Astrocyte of the cerebellum (primary cell): ENCODE results near the gene SMIM22.

Experiments used
- DNase-seq: peaks from one replicate; pipeline ENCODE4 v3.0.0-alpha.2; 2011; ENCODE audit warnings: low read depth
- H3K4me3 ChIP-seq: 2 replicates; pipeline ENCODE4 v1.5.1; 2011; ENCODE audit warnings: mild to moderate bottlenecking, low read depth, low read length, moderate library complexity
- in situ Hi-C: cut with HindIII; loops from 2 replicates; pipeline ENCODE4 v1.10.0; 2017; ENCODE audit warnings: low sequenced_read_pairs
- TF ChIP-seq, protein P1 (sequence below): IDR thresholded peaks from 2 replicates; pipeline ENCODE4 v1.5.1; 2012; ENCODE audit warnings: low read length, low read depth, moderate library complexity, mild to moderate bottlenecking; ENCODE audit errors: missing control alignments

The SMIM22 gene

DNA sequence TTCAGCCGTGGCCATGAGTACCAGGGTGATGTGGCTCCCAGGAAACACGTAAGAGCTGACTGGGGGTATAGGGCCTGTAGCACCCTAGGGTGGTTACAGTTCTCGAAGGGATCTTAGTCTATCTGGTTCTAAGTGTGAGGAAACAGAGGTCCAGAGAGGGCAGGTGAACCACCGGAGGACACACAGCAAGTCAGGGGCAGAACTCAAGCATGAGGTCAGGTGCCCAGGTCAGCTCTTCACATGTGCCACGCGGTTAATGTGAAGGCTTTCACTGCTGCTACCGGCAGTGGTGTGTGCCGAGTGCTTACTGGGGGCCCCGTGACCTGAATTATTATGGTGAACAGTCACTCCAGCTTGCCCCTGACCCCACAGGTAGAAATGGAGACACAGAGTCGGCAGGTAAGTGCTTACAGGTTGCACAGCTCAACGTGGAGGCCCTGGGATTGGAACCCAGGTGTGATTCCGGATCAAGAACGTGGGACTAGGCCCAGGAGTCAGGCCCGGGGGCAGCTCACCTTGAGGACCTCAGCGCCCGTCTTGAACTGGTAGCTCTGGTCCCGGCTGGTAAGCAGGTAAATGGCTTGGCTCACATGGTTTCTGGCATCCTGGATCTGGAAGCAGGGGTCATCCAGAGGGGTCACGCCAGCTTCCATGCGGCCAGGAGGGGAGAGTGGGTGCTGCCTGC is 4.1 kb downstream of the SMIM22 start:
- no peak overlapping the region for H3K4me3 ChIP-seq
- in situ Hi-C loops = no loop called here
- TF ChIP-seq, protein P1, sequence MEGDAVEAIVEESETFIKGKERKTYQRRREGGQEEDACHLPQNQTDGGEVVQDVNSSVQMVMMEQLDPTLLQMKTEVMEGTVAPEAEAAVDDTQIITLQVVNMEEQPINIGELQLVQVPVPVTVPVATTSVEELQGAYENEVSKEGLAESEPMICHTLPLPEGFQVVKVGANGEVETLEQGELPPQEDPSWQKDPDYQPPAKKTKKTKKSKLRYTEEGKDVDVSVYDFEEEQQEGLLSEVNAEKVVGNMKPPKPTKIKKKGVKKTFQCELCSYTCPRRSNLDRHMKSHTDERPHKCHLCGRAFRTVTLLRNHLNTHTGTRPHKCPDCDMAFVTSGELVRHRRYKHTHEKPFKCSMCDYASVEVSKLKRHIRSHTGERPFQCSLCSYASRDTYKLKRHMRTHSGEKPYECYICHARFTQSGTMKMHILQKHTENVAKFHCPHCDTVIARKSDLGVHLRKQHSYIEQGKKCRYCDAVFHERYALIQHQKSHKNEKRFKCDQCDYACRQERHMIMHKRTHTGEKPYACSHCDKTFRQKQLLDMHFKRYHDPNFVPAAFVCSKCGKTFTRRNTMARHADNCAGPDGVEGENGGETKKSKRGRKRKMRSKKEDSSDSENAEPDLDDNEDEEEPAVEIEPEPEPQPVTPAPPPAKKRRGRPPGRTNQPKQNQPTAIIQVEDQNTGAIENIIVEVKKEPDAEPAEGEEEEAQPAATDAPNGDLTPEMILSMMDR = no peak
- no peak for DNase-seq

DNA sequence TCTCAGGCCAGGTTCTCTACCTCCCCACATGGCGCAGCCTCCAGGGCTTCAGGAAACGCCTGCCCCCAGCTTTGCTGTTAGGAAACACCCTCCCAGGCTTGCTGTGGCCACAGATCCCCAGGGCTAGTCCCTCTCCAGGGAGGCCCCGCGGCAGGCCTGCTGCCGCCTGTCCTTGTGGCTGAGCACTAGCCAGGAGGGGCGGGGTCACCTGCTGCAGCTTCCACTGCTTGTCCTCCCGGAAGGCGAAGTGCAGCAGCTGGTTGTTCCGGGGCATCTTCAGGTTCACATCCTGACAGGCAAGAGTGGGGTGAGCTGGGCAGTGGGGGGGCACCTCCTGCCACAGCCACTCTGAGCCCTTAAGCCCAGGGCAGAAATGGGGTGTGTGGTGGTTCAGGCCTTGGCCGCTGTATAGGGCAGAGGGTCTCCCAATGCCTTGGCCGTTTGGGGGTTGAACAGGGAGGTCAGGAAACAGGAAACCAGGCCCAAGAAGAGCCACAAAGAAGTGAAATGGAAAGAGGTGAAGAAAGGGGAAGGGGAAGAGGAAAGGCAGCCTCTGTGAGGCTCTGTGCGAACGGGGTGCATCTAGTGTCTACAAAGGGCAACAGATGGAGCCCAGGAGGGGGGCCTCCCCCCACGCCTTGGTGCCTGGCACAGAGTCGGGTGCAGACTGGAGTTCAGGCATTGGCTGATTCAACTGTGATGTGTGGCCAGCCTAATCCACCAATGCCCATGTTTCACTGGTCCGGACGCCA is 5.3 kb downstream of the SMIM22 start:
- H3K4me3 ChIP-seq = no peak overlapping the region
- TF ChIP-seq, protein P1 = no peak
- in situ Hi-C loops = no loop called here

DNA sequence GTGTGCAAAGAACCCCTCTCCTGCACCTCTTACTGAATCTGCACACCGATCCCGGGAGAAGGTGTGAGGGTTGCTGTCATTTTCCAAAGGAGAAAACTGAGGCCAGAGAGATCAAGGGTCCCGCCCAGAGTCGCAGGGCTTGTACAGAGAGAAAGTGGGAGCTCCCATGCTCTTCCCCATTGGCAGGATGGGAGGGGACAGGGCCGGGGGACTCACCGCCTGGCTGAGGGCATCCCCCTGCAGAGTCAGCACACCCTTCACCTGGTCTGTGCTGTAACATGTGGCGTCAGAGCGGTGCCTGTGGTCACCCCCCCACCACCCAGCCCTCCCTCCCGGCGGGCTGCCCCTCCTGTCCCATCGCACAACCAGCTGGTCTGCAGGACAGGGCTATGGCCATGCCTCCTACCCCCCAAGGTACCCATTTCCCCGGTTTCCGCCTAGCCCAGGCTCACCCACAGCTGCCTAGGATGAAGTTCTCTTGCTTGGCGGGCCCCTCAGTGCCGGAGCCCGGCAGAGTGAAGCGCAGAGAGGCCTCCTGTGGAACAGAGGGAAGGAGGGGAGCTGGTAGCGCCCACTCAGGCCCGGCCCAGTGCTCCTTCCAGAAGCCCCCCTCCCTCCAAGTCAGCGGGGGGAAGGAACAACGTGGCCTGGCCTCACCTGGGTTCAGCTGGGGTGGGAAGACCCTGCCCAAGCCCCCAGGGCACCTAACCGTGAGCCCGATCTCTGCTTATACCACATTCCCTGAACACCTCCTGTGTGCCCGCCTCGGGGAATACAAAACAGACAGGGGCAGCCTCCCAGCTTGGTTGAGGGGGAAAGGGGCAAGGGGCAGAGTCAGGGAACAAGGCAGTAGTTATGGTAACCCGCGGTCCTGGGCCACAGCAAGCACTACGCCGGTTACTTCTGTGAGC is 6.1 kb downstream of the SMIM22 start:
- H3K4me3 ChIP-seq = peak overlapping the region; percentile 68
- DNase-seq = no peak
- in situ Hi-C loops = no loop called here
- TF ChIP-seq, protein P1 = no peak

More for the DNA sequence above, 5.3 kb downstream of the SMIM22 start:
- no peak for DNase-seq

DNA sequence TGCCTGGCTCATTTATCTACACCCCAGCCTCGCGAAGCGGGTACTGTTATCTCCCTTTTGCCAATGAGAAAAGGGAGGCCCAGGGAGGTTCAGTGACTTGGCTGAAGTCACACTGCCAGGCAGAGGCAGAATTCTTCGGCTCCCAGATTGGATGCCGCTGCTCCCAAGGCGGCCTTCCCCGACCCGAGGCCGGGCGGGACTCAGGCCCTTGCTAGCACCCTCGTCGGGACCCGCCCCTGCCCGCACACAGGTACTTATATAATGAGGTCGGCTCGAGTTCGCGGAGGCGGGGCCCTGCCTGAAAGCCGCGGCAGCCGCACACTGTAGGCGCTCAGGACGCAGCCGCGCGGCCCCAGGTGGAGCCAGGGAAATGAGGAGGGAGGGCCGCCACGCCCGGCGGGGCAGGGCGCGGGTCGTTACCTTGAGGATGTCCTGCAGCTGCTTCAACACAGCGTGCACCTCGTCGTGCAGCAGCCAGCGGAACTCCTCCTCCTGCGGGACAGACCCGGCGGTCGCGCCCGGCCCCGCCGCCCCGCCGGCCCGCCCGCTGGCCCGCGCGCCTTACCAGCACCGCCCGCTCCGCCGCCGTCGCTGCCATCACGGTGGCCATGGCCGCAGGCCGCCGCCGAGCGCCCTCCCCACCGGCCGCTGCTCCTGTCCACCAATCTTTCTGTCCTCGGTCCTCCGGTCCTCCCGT is 6.9 kb downstream of the SMIM22 start, which contains the start of gene ROGDI:
TSS of gene ROGDI (minus strand) at position 672 of the 697 bp plus-strand sequence. CDS start at position 610, 62 bp downstream.
- TF ChIP-seq, protein P1 = no peak
- DNase-seq = peak; percentile 1
- in situ Hi-C loops = no loop called here
- peak within 1 kb of the TSS; percentile 68 for H3K4me3 ChIP-seq

DNA sequence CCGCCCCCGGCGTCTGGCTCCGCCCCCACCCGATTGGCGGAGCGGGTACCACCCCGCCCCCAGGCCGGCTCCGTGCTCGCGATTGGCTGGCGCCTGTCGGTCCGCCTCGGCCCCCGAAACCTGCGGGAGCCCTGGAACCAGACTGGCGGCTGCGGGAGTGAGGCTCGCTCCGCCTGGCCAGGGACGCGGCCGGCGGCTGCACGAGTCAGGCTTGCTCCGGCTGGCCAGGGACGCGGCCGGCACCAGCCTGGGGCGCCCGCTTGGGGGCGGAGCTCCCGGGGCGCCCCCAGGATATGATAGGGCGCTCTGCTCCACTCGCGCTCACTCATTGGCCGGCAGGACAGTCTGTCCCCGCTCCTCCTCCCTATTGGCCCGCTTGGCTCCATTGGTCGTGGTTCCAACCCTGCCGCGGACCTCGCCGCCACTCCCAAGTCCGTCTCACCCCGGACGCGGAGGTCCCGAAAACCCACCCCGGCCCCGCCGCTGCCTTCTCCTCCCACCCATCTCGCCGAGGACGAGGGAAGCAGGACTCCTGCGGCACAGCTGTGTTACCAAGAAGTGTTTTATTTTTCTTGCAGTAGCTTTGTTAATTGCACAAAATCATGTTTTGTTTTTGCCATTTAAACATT is 7.6 kb downstream of the SMIM22 start:
- in situ Hi-C loops = no loop called here
- TF ChIP-seq, protein P1 = no peak
- peak; percentile 82 for DNase-seq

More for the DNA sequence above, 7.6 kb downstream of the SMIM22 start:
- peak overlapping the region; percentile 68 for H3K4me3 ChIP-seq
